ENCODE data around the gene DCLK1. TPM values are rescaled to one million over a fixed set of nuclear protein-coding genes. Genes with fewer than 3 reads are reported as not detected.
A peak's percentile ranks its signal among the peaks of the same experiment; 100 is the strongest.

The DCLK1 gene
- total RNA-seq, 6 experiments from 2014 or later = 0.07 to 0.12 (median 0.10) TPM; not detected in 2

DNA sequence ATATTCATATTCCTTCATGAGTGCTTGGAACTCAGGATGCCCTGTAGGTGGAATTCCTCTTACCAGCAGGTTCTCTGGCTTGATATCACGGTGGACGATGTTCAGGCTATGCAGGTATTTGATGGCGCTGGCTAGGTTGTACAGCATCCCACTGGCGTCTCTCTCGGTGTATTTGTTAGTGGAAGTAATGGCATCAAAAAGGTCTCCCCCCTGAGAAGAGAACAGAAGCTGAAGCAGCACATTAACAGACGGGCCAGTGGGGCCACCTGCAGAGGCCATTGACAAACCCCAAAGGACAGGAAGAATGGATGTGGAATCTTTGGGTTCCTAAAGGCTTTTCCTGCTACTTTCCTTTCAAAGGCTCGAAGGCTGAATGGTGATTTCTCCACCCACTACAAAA, 308.5 kb downstream of the DCLK1 start:
- Histone ChIP-seq H3K36me3 (no peaks in the 10 kb centered on the region), H3K4me1 (no peaks in the 10 kb centered on the region), H3K4me3 (no peak overlapping the region), H3K27me3 (no peaks in the 10 kb centered on the region), H3K27ac (no peak overlapping the region), H3K9me3 (no peaks in the 10 kb centered on the region)
- DNase-seq = no peak
- whole genome bisulfite sequencing (ENCODE audit: insufficient coverage, low coverage, low lambda C conversion rate, missing lambda C conversion rate) = 61% methylated on average over 5 of the region's 7 CpGs
- no peak for ATAC-seq
- no peak for TF ChIP-seq POLR2A (IDR thresholded peaks at IDR 0.05)
- intact Hi-C loops (cut with DNase I) = no loop called here

DNA sequence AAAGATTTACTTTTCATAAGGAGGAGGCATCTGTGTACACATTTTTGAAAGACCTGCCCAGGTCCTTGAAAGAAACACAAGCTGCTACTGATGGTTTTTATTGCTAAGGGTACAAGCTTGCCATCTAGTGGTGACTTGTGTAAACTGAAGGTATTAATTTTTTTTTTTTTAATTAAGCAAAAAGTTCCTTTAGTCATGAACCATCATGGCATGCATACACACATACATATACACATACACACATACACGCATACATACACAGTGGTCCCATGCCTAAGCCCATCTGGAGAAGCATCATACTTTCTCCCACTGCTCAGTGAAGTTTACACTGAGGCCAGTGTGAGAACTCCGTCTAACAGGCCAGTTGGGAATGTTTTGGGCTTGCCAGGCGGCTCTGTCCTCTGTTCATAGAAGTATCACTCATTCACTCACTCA, 312.5 kb downstream of the DCLK1 start:
- H3K27me3 ChIP-seq = no peaks in the 10 kb centered on the region
- no peaks in the 10 kb centered on the region for H3K4me1 ChIP-seq
- H3K36me3 ChIP-seq = no peaks in the 10 kb centered on the region
- intact Hi-C loops (cut with DNase I) = no loop called here
- 7% methylated on average over 2 of the region's 3 CpGs for WGBS (ENCODE audit: insufficient coverage, low coverage, low lambda C conversion rate, missing lambda C conversion rate)
- H3K27ac ChIP-seq = no peak overlapping the region
- no peak overlapping the region for H3K4me3 ChIP-seq
- TF ChIP-seq, protein P1, sequence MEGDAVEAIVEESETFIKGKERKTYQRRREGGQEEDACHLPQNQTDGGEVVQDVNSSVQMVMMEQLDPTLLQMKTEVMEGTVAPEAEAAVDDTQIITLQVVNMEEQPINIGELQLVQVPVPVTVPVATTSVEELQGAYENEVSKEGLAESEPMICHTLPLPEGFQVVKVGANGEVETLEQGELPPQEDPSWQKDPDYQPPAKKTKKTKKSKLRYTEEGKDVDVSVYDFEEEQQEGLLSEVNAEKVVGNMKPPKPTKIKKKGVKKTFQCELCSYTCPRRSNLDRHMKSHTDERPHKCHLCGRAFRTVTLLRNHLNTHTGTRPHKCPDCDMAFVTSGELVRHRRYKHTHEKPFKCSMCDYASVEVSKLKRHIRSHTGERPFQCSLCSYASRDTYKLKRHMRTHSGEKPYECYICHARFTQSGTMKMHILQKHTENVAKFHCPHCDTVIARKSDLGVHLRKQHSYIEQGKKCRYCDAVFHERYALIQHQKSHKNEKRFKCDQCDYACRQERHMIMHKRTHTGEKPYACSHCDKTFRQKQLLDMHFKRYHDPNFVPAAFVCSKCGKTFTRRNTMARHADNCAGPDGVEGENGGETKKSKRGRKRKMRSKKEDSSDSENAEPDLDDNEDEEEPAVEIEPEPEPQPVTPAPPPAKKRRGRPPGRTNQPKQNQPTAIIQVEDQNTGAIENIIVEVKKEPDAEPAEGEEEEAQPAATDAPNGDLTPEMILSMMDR (IDR thresholded peaks at IDR 0.05) = peak; percentile 33 to 69 (median 66)
- TF ChIP-seq POLR2A (IDR thresholded peaks at IDR 0.05) = no peak
- ATAC-seq (peak; percentile 41 to 55 (median 46)), DNase-seq (no peak)
- no peaks in the 10 kb centered on the region for H3K9me3 ChIP-seq

DNA sequence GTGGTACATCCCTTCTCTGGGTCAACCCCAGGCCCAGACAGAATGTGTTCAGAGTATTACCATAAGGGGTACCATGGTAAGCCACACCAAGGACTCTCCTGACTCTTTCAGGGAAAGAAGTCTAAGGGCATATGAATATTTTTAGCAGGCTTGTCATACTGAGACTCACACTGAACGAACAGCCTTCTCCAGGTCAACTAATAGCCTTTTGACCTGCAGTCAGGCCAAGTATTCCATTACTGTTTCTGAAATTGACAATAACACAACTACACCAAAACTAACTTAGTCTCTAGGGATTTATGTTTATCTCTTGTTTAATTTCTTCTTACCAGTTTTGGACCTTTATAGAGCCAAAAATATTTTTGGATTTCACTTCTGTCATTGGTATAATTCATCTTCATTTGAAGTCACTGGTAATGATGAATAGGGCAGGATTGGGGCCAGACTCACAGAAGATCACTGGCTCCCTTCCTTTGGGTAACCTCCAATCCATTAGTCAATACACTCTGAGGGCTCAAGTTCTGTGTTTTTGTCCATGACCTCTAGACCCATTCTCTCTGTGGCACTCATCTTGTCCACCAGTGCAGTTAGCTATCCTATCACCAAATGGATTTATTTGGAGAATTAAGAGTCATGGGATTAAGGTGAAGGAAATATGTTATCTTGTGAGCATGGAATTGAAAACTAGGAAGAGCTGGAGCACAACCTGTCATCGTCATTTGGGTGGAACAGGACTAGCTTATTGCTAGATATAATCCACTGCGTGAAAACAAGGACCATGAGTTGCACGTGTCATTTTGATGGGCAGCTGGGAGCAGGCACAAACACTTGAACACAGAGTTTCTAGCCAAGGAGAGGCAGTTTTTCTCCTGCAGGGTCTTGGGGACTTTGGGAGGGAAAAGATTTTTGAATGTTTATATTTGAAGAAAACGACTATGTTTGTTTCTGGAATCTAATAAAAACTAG, 313.3 kb downstream of the DCLK1 start:
- Histone ChIP-seq H3K4me3 (no peak overlapping the region), H3K27me3 (no peaks in the 10 kb centered on the region), H3K36me3 (no peaks in the 10 kb centered on the region), H3K4me1 (no peaks in the 10 kb centered on the region), H3K9me3 (no peaks in the 10 kb centered on the region), H3K27ac (no peak overlapping the region)
- no peak for ATAC-seq
- intact Hi-C loops (cut with DNase I) = no loop called here
- WGBS (ENCODE audit: insufficient coverage, low coverage, low lambda C conversion rate, missing lambda C conversion rate) = 47% methylated on average over 5 of the region's 5 CpGs
- DNase-seq = no peak
- TF ChIP-seq POLR2A (IDR thresholded peaks at IDR 0.05) = no peak
- TF ChIP-seq, protein P1 (IDR thresholded peaks at IDR 0.05) = no peak

DNA sequence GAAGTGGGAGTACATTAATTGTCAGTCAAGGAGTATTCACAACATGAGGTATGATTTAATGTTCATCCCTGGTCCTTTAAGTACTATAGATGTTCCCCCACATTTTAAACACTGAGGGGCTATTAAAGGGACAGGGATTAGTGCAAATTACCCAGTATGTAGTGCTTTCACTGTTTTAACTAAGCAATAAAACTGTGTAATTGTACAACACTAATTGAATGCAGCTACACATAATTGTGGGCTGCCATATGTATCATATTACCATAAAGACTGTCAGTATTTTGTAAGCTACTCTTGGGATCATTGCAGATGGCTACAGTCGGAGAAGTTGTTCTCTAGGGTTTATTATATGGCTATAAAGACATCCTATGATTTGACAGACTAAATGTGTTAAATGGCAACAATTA, 316.6 kb downstream of the DCLK1 start:
- DNase-seq (no peak), ATAC-seq (no peak)
- H3K27ac ChIP-seq = no peak overlapping the region
- TF ChIP-seq, protein P1 (IDR thresholded peaks at IDR 0.05) = no peak
- TF ChIP-seq POLR2A (IDR thresholded peaks at IDR 0.05) = no peak
- 39% methylated on average over 1 of the region's 1 CpG for WGBS (ENCODE audit: insufficient coverage, low coverage, low lambda C conversion rate, missing lambda C conversion rate)
- no peaks in the 10 kb centered on the region for H3K27me3 ChIP-seq
- no peak overlapping the region for H3K4me3 ChIP-seq
- H3K4me1 ChIP-seq = no peaks in the 10 kb centered on the region
- no peaks in the 10 kb centered on the region for H3K36me3 ChIP-seq
- no peaks in the 10 kb centered on the region for H3K9me3 ChIP-seq
- intact Hi-C loops (cut with DNase I) = no loop called here

DNA sequence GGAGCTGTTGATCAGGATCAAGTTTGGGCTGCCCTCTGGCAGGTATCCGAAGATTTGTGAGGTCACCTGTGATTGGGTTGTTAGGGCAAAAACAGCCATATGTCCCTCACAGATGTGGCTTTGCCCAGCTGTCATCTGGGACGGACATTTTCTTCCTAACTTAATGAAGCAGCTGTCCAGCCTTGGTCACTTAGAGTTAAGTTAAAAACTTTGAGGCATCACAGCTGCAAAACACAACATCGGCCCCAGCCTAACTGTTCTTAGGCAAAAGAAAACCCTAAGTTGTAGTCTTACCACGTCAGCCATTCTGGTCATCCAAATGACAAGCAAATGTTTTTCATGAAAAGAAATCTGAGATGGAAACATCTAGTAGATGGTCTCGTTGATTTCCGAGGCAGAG, 318.4 kb downstream of the DCLK1 start:
- intact Hi-C loops (cut with DNase I) = no loop called here
- Histone ChIP-seq H3K27me3 (no peaks in the 10 kb centered on the region), H3K27ac (no peak overlapping the region), H3K36me3 (no peaks in the 10 kb centered on the region), H3K9me3 (no peaks in the 10 kb centered on the region), H3K4me1 (no peaks in the 10 kb centered on the region), H3K4me3 (no peak overlapping the region)
- no peak for TF ChIP-seq POLR2A (IDR thresholded peaks at IDR 0.05)
- TF ChIP-seq, protein P1 (IDR thresholded peaks at IDR 0.05) = no peak
- ATAC-seq = no peak
- 44% methylated on average over 6 of the region's 6 CpGs for WGBS (ENCODE audit: insufficient coverage, low coverage, low lambda C conversion rate, missing lambda C conversion rate)
- DNase-seq = no peak

Data from right lobe of liver (tissue), 6 donors.